SJSA1 (cell line): ENCODE data around the gene MYLIP. TPM values are rescaled to one million over a fixed set of nuclear protein-coding genes. Genes with fewer than 3 reads are reported as not detected.

ENCODE experiments used
- DNase-seq, 2 experiments: peaks; one replicate each; pipeline ENCODE4 v3.0.0-alpha.2; 2015 to 2020; ENCODE audit warnings: low spot score in 2 of 2, low read depth in 1 of 2
- H3K27ac ChIP-seq: fragments of 250-450 bp; sonication (Bioruptor Pico); 2 replicates; pipeline ENCODE4 v1.5.1; 2020; ENCODE audit warnings: mild to moderate bottlenecking, moderate library complexity
- H3K27me3 ChIP-seq: fragments of 250-450 bp; sonication (Bioruptor Pico); replicated peaks from 2 replicates; pipeline ENCODE4 v1.5.1; 2020; ENCODE audit warnings: mild to moderate bottlenecking, moderate library complexity
- H3K36me3 ChIP-seq: fragments of 250-450 bp; sonication (Bioruptor Pico); 2 replicates; pipeline ENCODE4 v1.5.1; 2020; ENCODE audit warnings: mild to moderate bottlenecking
- H3K4me1 ChIP-seq: fragments of 250-450 bp; sonication (Bioruptor Pico); replicated peaks from 2 replicates; pipeline ENCODE4 v1.6.1; 2021; ENCODE audit warnings: mild to moderate bottlenecking
- H3K4me3 ChIP-seq: fragments of 250-450 bp; sonication (Bioruptor Pico); 2 replicates; pipeline ENCODE4 v1.5.1; 2020; ENCODE audit warnings: mild to moderate bottlenecking
- H3K9me3 ChIP-seq: fragments of 250-450 bp; sonication (Bioruptor Pico); replicated peaks from 2 replicates; pipeline ENCODE4 v1.5.1; 2020; ENCODE audit warnings: mild to moderate bottlenecking
- total RNA-seq: library from RNA; depleted of rRNA; stranded (reverse); fragments of >200 nt; shearing (Covaris generic); gene quantifications from 2 replicates; pipeline ENCODE4 v1.2.3, GENCODE V29; 2014

MYLIP gene
- total RNA-seq, 1 experiment from 2014 or later, result 11.0 TPM

DNA sequence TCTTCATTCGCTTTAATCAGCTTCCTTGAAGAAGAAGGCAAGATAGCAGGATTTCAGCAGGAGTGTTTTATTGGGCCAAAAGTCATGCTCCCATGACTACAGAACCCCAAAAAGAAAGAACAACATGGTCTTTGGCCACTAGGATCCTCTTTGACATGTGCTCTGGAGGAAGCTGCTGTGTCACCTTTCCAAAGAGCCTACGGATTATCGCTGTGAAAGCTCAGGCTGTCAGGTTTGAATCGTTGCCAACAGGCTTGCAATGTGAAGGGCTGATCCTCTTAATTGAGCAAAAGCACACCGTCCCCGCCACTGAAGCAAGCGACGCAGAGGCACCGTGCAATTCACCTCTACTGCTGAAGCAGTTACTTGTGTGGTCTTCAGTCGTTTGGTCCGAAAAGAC lies 29.0 kb downstream of the MYLIP start:
- no peak overlapping the region for H3K4me3 ChIP-seq
- no peaks in the 10 kb centered on the region for H3K4me1 ChIP-seq
- no peaks in the 10 kb centered on the region for H3K9me3 ChIP-seq
- H3K27ac ChIP-seq, result no peak overlapping the region
- no peaks in the 10 kb centered on the region for H3K36me3 ChIP-seq
- no peaks in the 10 kb centered on the region for H3K27me3 ChIP-seq
- no peak for DNase-seq

DNA sequence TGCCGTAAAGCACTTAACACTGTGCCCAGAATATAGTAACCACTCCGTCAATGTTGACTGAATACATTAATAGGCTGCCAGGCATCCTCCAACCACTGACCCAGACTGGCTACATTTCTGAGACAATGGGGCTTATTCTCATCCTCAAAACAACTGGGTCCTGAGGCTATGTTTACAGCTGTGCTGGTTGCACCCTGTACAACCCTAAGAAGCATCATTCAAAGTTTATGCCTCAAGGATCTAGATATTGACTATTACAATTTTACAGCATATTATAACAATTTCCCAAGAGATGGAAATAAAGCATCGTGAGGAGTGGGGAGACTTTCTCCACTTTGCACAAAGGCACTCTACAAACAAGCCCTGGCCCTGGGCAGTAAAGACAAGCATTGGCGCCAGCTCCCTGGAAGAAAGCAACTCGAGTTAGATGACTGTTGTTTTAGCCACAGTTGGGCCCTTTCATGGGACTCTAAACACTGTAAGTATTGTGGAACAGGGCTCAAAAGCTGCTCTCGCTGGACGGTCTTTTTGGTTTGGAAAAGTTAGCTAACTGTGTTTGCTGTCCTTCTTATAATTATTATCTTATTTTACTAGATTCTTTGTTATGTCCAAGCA lies 30.2 kb downstream of the MYLIP start:
- H3K4me3 ChIP-seq, result no peak overlapping the region
- no peaks in the 10 kb centered on the region for H3K9me3 ChIP-seq
- no peaks in the 10 kb centered on the region for H3K27me3 ChIP-seq
- no peak for DNase-seq
- no peak overlapping the region for H3K27ac ChIP-seq
- no peaks in the 10 kb centered on the region for H3K36me3 ChIP-seq
- H3K4me1 ChIP-seq, result no peaks in the 10 kb centered on the region

DNA sequence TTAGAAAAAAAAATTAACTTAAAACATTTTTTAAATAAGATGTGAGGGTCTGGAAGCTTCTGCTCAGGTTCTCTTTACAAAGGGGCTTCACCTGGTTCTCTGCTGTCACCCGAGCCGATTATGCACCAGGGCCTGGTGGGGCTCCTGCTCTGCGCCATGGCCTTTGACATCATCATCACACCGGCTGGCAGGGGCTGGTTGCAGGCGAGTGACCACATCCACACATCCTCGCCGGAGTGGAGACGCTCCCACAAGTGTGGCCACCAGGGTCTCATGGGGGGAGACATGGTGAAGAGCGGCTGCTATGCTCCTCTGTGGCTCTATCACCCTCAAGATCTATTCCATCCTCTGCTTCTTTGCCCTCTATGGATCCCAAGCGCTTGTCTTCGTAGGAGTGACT lies 31.9 kb downstream of the MYLIP start:
- H3K4me3 ChIP-seq, result no peak overlapping the region
- H3K4me1 ChIP-seq, result no peaks in the 10 kb centered on the region
- H3K27me3 ChIP-seq, result no peaks in the 10 kb centered on the region
- no peak for DNase-seq
- H3K9me3 ChIP-seq, result no peaks in the 10 kb centered on the region
- H3K36me3 ChIP-seq, result no peaks in the 10 kb centered on the region
- H3K27ac ChIP-seq, result no peak overlapping the region

DNA sequence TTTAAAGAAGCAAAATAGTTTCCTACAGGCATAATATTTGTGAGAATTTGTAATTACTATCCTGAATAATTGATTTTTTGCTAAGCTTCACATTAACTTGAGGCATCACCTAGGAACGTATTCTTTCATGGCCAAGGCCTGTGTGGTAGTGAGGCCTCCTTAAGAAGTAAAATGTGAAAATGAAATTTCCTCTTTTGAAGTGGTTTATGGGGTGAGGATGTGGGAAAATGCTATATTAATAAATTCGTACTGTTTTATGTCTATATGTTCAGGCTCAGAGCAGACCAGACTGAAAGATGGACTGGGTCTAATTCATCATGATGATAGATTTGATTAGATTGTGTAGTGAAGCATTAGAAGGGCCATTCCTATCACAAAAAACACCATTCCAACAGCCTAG lies 33.1 kb downstream of the MYLIP start:
- Histone ChIP-seq H3K4me3 (no peak overlapping the region), H3K27me3 (no peaks in the 10 kb centered on the region), H3K36me3 (no peaks in the 10 kb centered on the region), H3K9me3 (no peaks in the 10 kb centered on the region), H3K27ac (no peak overlapping the region), H3K4me1 (no peaks in the 10 kb centered on the region)
- no peak for DNase-seq

DNA sequence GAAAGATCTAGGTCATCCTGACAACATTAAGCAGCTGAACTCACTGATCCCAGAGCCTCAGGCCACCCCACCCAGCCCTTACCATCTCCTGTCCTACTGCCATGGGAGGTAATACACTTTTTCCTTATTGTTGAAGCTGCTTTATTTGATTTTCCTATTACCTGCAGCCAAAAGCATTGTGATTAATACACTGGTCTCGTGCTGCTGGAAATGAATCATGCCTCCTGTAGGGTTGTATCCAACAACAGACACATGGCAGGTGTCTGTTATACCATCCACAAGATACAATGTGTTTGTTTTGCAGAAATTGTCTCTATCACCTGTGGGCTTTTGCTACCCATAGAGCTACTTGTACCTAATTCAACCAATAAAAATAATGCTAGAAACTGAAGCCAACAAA lies 34.2 kb downstream of the MYLIP start:
- no peaks in the 10 kb centered on the region for H3K36me3 ChIP-seq

GRCh38 chr6:16163535-16164300 lies 34.8 kb downstream of the MYLIP start:
- H3K9me3 ChIP-seq, result no peaks in the 10 kb centered on the region
- no peaks in the 10 kb centered on the region for H3K36me3 ChIP-seq
- DNase-seq, result no peak
- peaks cover 4% of the 10 kb centered on the region; the same call in 1 of the 2 replicates for H3K4me1 ChIP-seq
- H3K27ac ChIP-seq, result no peak overlapping the region
- no peaks in the 10 kb centered on the region for H3K27me3 ChIP-seq
- no peak overlapping the region for H3K4me3 ChIP-seq

More for the DNA sequence above, 34.2 kb downstream of the MYLIP start:
- no peak for DNase-seq
- H3K27ac ChIP-seq, result no peak overlapping the region
- peaks cover 4% of the 10 kb centered on the region; the same call in 1 of the 2 replicates for H3K4me1 ChIP-seq
- no peaks in the 10 kb centered on the region for H3K27me3 ChIP-seq
- no peak overlapping the region for H3K4me3 ChIP-seq
- no peaks in the 10 kb centered on the region for H3K9me3 ChIP-seq

DNA sequence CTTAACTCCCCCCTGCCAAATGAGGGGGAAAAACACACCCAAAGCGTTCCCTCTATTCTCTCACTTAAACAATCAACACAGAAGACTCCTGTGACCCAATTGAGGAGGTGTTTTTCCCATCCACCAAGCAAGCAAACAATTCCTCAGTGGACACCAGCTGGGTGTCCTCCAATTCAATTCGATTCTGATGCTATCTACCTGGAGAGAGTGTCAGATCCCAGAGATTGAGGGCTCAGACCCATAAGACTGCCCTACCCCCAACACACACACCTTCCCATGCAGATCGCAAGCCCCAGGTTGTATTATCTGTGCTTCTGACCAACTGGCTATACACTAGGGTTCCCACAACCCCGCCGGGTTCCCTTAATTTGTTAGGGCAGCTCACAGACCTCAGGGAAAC lies 36.8 kb downstream of the MYLIP start:
- no peak for DNase-seq
- Histone ChIP-seq H3K36me3 (no peaks in the 10 kb centered on the region), H3K27me3 (no peaks in the 10 kb centered on the region)

GRCh38 chr6:16166871-16167608 lies 38.2 kb downstream of the MYLIP start:
- no peaks in the 10 kb centered on the region for H3K36me3 ChIP-seq
- H3K9me3 ChIP-seq, result no peaks in the 10 kb centered on the region
- peaks cover 4% of the 10 kb centered on the region; the same call in 1 of the 2 replicates for H3K4me1 ChIP-seq
- H3K4me3 ChIP-seq, result no peak overlapping the region
- no peak overlapping the region for H3K27ac ChIP-seq
- DNase-seq, result no peak
- H3K27me3 ChIP-seq, result no peaks in the 10 kb centered on the region; the same call in 1 of the 2 replicates

More for the DNA sequence above, 36.8 kb downstream of the MYLIP start:
- H3K4me3 ChIP-seq, result no peak overlapping the region
- peaks cover 4% of the 10 kb centered on the region; the same call in 1 of the 2 replicates for H3K4me1 ChIP-seq
- H3K27ac ChIP-seq, result no peak overlapping the region
- no peaks in the 10 kb centered on the region for H3K9me3 ChIP-seq

GRCh38 chr6:16168121-16168520 lies 39.2 kb downstream of the MYLIP start:
- H3K4me1 ChIP-seq, result peaks cover 4% of the 10 kb centered on the region; the same call in 1 of the 2 replicates
- H3K36me3 ChIP-seq, result no peaks in the 10 kb centered on the region
- DNase-seq, result peak in 1 of 2 experiments; percentile 4
- H3K27ac ChIP-seq, result no peak overlapping the region
- H3K9me3 ChIP-seq, result no peaks in the 10 kb centered on the region
- no peak overlapping the region for H3K4me3 ChIP-seq
- no peaks in the 10 kb centered on the region; the same call in 1 of the 2 replicates for H3K27me3 ChIP-seq

DNA sequence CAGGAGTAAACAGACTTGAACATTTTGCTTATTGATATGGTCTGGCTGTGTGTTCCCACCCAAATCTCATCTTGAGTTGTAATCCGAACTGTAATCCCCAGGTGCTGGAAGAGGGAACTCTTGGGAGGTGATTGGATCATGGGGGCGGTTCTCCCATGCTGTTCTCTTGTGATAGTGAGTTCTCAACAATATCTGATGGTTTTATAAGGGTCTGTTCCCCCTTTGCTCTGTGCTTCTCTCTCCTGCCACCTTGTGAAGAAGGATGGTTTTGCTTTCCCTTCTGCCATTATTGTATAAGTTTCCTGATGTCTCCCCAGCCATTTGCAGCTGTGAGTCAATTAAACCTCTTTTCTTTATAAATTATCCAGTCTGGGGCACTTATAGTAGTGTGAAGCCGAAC lies 40.0 kb downstream of the MYLIP start:
- H3K36me3 ChIP-seq, result no peaks in the 10 kb centered on the region
- no peak overlapping the region for H3K4me3 ChIP-seq
- H3K9me3 ChIP-seq, result no peaks in the 10 kb centered on the region
- H3K27me3 ChIP-seq, result no peaks in the 10 kb centered on the region; the same call in 1 of the 2 replicates
- H3K27ac ChIP-seq, result no peak overlapping the region
- H3K4me1 ChIP-seq, result peaks cover 4% of the 10 kb centered on the region; the same call in 1 of the 2 replicates
- peak in 1 of 2 experiments; percentile 25 for DNase-seq

- no peak for DNase-seq
- Histone ChIP-seq H3K4me3 (no peak overlapping the region), H3K36me3 (no peaks in the 10 kb centered on the region), H3K9me3 (no peaks in the 10 kb centered on the region), H3K27ac (no peak overlapping the region), H3K4me1 (peaks cover 4% of the 10 kb centered on the region; the same call in 1 of the 2 replicates), H3K27me3 (no peaks in the 10 kb centered on the region; the same call in 1 of the 2 replicates)
Observed at GRCh38 chr6:16171400-16171799, 42.5 kb downstream of the MYLIP start.

- no peak overlapping the region for H3K4me3 ChIP-seq
- no peaks in the 10 kb centered on the region for H3K36me3 ChIP-seq
- no peak overlapping the region for H3K27ac ChIP-seq
- no peaks in the 10 kb centered on the region; the same call in 1 of the 2 replicates for H3K27me3 ChIP-seq
- no peak for DNase-seq
- H3K4me1 ChIP-seq, result no peaks in the 10 kb centered on the region
- H3K9me3 ChIP-seq, result no peaks in the 10 kb centered on the region
Observed at GRCh38 chr6:16173167-16173940, 44.5 kb downstream of the MYLIP start.

GRCh38 chr6:16174416-16175078 lies 45.7 kb downstream of the MYLIP start:
- Histone ChIP-seq H3K4me1 (no peaks in the 10 kb centered on the region), H3K9me3 (no peaks in the 10 kb centered on the region), H3K36me3 (no peaks in the 10 kb centered on the region), H3K27ac (no peak overlapping the region), H3K27me3 (no peaks in the 10 kb centered on the region; the same call in 1 of the 2 replicates), H3K4me3 (no peak overlapping the region)
- DNase-seq, result no peak
